ENCODE data around the gene LGALSL.

Gene LGALSL

GRCh38 chr2:64502860-64503259, 48.9 kb downstream of the LGALSL start:
- DNase-seq, result no peak

DNA sequence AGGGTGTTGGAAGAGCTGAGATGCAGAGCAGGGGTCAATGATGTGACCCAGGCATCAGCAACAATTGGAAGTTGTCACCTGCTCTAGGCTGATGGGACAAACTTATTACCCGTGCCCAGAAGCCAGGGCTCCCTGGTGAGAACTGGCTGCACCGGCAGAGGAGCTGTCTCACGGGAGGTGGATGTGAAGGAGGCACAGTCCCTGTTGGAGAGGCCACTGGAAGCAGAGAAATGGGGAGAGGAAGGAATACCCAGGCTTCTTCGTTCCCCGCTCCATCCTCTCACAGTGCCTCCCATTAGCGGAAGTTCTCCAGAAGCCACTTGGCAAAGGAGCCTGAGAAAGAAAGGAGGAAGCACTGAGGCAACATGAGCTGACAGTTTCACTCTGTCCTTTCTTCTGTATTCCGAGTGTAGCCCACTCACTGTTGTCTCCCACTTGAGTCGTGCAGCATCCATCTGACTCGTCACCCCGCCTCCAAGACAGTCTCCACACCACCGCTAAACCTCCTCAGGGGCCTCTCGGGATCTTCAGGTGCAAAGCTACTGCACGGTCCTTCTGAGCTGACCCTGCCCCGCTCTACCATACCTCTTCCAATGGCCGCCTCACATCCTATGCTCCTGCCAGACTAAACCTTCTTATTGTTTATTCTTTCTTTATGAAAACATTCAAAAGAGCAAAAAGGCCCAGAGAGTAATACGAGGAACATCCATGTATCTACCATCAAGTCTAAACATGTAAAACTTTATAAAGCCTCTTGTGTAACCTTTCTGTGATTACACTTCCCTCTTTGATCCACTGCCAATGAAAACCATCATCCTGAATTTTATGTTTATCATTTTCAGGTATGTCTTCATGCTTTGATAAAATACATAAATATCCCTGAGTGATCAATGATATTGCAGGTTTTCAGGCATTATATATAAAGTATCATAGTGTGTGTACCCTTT, 51.1 kb downstream of the LGALSL start:
- DNase-seq, result no peak

DNA sequence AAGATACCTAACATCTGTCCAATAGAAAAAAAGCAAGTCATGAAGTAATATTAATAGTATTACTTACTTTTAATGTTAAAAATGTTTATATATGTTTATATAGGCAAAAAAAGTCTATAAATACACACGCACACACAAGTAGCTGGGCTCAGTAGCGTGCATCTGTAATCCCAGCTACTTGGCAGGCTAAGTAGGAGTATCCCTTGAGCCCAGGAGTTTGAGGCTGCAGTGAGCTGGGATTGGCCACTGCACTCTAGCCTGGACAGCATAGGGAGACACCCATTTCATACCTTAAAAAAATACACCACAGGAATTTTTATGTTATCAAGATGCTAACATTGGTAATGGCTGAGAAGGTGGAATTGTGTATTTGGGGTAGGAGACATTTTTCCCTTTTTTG, 52.7 kb downstream of the LGALSL start:
- no peak for DNase-seq
